ENCODE data around the gene HDLBP.

GRCh38 chr2:241310917-241311566 is 4.4 kb downstream of the HDLBP start:
- TF ChIP-seq CTCF (IDR thresholded peaks at IDR 0.05) = no peak
- TF ChIP-seq POLR2A (IDR thresholded peaks at IDR 0.05) = no peak

Data from testis (tissue), 2 donors.